ENCODE measurements around the gene ASB13. TPM values are rescaled to one million over a fixed set of nuclear protein-coding genes. Genes with fewer than 3 reads are reported as not detected.

Gene ASB13
- total RNA-seq, 1 donor, result 14.8 TPM

DNA sequence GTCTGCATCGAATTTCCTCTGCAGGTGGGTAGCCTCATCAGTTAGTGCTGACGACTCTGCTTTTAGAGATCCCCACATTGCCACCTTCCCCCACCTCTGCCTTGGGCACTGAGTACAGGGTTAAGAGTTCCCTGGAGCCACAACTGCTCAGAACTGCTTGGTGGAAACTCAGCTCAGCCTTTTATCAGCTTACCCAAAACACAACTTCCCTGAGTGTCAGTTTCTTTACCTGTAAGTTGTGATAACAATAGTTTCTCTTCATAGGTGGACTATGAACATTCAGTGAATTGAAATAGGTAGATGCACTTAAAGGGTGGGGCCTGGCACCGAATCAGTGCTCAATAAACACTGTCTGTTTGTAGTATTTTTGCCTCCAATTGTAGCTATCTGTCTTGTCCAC lies 11.3 kb downstream of the ASB13 start:
- no peak overlapping the region for H3K27ac ChIP-seq (ENCODE audit: low read depth, low read length)
- H3K9me3 ChIP-seq (ENCODE audit: low read depth, low read length), result no peaks in the 10 kb centered on the region
- TF ChIP-seq, protein P1, sequence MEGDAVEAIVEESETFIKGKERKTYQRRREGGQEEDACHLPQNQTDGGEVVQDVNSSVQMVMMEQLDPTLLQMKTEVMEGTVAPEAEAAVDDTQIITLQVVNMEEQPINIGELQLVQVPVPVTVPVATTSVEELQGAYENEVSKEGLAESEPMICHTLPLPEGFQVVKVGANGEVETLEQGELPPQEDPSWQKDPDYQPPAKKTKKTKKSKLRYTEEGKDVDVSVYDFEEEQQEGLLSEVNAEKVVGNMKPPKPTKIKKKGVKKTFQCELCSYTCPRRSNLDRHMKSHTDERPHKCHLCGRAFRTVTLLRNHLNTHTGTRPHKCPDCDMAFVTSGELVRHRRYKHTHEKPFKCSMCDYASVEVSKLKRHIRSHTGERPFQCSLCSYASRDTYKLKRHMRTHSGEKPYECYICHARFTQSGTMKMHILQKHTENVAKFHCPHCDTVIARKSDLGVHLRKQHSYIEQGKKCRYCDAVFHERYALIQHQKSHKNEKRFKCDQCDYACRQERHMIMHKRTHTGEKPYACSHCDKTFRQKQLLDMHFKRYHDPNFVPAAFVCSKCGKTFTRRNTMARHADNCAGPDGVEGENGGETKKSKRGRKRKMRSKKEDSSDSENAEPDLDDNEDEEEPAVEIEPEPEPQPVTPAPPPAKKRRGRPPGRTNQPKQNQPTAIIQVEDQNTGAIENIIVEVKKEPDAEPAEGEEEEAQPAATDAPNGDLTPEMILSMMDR (IDR thresholded peaks at IDR 0.05; ENCODE audit: extremely low read depth, low read depth, low read length), result no peak
- H3K79me2 ChIP-seq (ENCODE audit: insufficient read depth, low read length), result peaks cover 14% of the 10 kb centered on the region
- H3K36me3 ChIP-seq (ENCODE audit: insufficient read depth, low read length), result no peaks in the 10 kb centered on the region
- no peak overlapping the region for H3K4me2 ChIP-seq (ENCODE audit: insufficient read depth, low read length)
- no peak overlapping the region for H3K4me3 ChIP-seq (ENCODE audit: insufficient read depth, low read length)
- no peaks in the 10 kb centered on the region for H3K27me3 ChIP-seq (ENCODE audit: insufficient read depth, low read length)
- H3K4me1 ChIP-seq (ENCODE audit: insufficient read depth, low read length), result peaks cover 3% of the 10 kb centered on the region
- H2AFZ ChIP-seq (ENCODE audit: low read length), result no peak overlapping the region
- DNase-seq (ENCODE audit: insufficient read length, low spot score, missing footprints), result no peak
- H4K20me1 ChIP-seq (ENCODE audit: insufficient read depth, low read length), result peaks cover 4% of the 10 kb centered on the region

DNA sequence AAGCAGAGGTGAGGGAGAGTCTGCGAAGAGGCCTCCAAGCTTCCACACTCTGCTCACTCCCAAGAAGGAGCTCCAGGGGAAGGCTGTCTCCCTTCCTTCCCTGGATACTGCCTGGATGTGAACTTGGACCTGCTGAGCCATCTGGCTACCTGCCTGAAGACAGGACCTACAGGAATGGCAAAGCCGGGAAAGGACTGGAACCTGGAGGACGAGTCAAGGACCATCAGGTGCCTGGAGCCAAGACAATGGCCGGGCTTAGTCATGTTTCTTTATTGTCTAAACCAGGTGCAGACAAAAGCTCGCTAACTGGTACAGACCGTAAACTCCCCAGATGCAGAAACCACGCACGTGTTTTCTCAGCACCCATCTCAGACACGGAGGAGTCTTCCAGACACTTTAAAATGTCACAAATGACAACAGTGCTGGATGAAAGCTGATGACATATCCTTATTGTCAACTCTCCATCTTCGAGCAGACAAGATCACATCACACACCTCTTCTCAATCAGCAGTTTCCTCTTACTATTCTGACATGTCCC lies 12.1 kb downstream of the ASB13 start:
- Histone ChIP-seq H3K4me3 (ENCODE audit: insufficient read depth, low read length) (no peak overlapping the region), H2AFZ (ENCODE audit: low read length) (no peak overlapping the region), H3K36me3 (ENCODE audit: insufficient read depth, low read length) (no peaks in the 10 kb centered on the region), H3K27ac (ENCODE audit: low read depth, low read length) (no peak overlapping the region), H3K27me3 (ENCODE audit: insufficient read depth, low read length) (no peaks in the 10 kb centered on the region), H3K4me1 (ENCODE audit: insufficient read depth, low read length) (no peaks in the 10 kb centered on the region), H3K4me2 (ENCODE audit: insufficient read depth, low read length) (no peak overlapping the region), H3K79me2 (ENCODE audit: insufficient read depth, low read length) (peaks cover 8% of the 10 kb centered on the region), H3K9me3 (ENCODE audit: low read depth, low read length) (no peaks in the 10 kb centered on the region), H4K20me1 (ENCODE audit: insufficient read depth, low read length) (peaks cover 4% of the 10 kb centered on the region)
- TF ChIP-seq, protein P1 (IDR thresholded peaks at IDR 0.05; ENCODE audit: extremely low read depth, low read depth, low read length), result no peak
- DNase-seq (ENCODE audit: insufficient read length, low spot score, missing footprints), result no peak

DNA sequence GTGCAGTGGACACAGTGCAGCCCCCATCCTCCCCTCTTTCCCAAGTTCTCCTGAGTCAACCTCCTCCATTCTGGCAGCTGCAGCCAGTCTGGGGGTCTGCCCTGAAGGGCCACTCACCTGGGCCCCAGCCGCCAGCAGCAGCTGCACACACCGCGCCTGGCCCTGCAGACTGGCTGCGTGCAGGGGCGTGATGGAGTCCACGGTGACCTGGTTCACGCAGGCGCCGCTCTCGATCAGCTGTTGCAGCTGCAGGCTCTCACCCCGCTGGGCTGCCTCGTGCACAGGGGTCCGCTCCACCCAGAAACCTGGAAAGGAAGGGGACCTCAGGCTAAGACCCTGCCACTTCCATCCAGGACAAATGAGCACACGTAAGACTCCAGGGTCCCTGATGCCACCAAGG lies 13.6 kb downstream of the ASB13 start:
- Histone ChIP-seq H4K20me1 (ENCODE audit: insufficient read depth, low read length) (peaks cover 4% of the 10 kb centered on the region), H3K4me2 (ENCODE audit: insufficient read depth, low read length) (no peak overlapping the region), H3K27me3 (ENCODE audit: insufficient read depth, low read length) (no peaks in the 10 kb centered on the region), H3K4me3 (ENCODE audit: insufficient read depth, low read length) (no peak overlapping the region), H3K9me3 (ENCODE audit: low read depth, low read length) (no peaks in the 10 kb centered on the region), H3K4me1 (ENCODE audit: insufficient read depth, low read length) (no peaks in the 10 kb centered on the region), H3K27ac (ENCODE audit: low read depth, low read length) (no peak overlapping the region), H3K36me3 (ENCODE audit: insufficient read depth, low read length) (no peaks in the 10 kb centered on the region), H2AFZ (ENCODE audit: low read length) (no peak overlapping the region), H3K79me2 (ENCODE audit: insufficient read depth, low read length) (peaks cover 3% of the 10 kb centered on the region)
- DNase-seq (ENCODE audit: insufficient read length, low spot score, missing footprints), result no peak
- TF ChIP-seq, protein P1 (IDR thresholded peaks at IDR 0.05; ENCODE audit: extremely low read depth, low read depth, low read length), result no peak

DNA sequence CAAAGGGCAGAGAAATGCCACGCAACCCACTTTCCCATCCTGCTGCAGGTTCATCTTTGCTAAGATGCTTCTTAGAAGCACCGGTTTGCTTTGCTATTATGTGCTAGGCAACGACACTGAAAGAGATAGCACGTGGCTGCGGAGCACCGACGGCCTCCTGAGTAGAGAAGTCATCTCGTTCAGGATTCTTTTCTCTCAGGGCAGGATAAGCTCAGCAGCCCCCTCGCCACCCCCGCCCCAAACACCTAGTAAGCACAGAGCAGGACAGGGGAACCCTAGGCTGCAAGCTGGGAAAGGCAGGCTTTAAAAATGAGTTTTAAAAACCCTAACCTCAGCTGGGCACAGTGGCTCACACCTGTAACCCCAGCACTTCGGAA lies 15.0 kb downstream of the ASB13 start:
- peaks cover 4% of the 10 kb centered on the region for H4K20me1 ChIP-seq (ENCODE audit: insufficient read depth, low read length)
- no peaks in the 10 kb centered on the region for H3K79me2 ChIP-seq (ENCODE audit: insufficient read depth, low read length)
- H3K9me3 ChIP-seq (ENCODE audit: low read depth, low read length), result no peaks in the 10 kb centered on the region
- H3K27ac ChIP-seq (ENCODE audit: low read depth, low read length), result no peak overlapping the region
- no peak for DNase-seq (ENCODE audit: insufficient read length, low spot score, missing footprints)
- no peaks in the 10 kb centered on the region for H3K4me1 ChIP-seq (ENCODE audit: insufficient read depth, low read length)
- H3K27me3 ChIP-seq (ENCODE audit: insufficient read depth, low read length), result no peaks in the 10 kb centered on the region
- no peak overlapping the region for H2AFZ ChIP-seq (ENCODE audit: low read length)
- H3K4me3 ChIP-seq (ENCODE audit: insufficient read depth, low read length), result no peak overlapping the region
- TF ChIP-seq, protein P1 (IDR thresholded peaks at IDR 0.05; ENCODE audit: extremely low read depth, low read depth, low read length), result no peak
- no peaks in the 10 kb centered on the region for H3K36me3 ChIP-seq (ENCODE audit: insufficient read depth, low read length)
- H3K4me2 ChIP-seq (ENCODE audit: insufficient read depth, low read length), result no peak overlapping the region
